Hematopoietic multipotent progenitor cell treated with erythropoietin and hydrocortisone succinate and interleukin-3 and kit ligand, for 15 days (in vitro differentiated cells): ENCODE results near the gene ZNF648.
A peak's percentile ranks its signal among the peaks of the same experiment; 100 is the strongest.
"Not testable (repeated sequence)": the region's sequence is repeated elsewhere in the genome, so short reads cannot be mapped to it uniquely, and the experiment has no call there.

Experiments used
- DNase-seq: peaks from one replicate; pipeline ENCODE4 v3.0.0-alpha.2; 2015; ENCODE audit warnings: low spot score

ZNF648 gene

GRCh38 chr1:182071924-182072323, 10.4 kb upstream of the ZNF648 start:
- no peak for DNase-seq

GRCh38 chr1:182069028-182069466, 7.5 kb upstream of the ZNF648 start:
- DNase-seq: peak; percentile 39

- no peak for DNase-seq
These were observed 5.4 kb upstream of the ZNF648 start for GRCh38 chr1:182066934-182067333.

DNA sequence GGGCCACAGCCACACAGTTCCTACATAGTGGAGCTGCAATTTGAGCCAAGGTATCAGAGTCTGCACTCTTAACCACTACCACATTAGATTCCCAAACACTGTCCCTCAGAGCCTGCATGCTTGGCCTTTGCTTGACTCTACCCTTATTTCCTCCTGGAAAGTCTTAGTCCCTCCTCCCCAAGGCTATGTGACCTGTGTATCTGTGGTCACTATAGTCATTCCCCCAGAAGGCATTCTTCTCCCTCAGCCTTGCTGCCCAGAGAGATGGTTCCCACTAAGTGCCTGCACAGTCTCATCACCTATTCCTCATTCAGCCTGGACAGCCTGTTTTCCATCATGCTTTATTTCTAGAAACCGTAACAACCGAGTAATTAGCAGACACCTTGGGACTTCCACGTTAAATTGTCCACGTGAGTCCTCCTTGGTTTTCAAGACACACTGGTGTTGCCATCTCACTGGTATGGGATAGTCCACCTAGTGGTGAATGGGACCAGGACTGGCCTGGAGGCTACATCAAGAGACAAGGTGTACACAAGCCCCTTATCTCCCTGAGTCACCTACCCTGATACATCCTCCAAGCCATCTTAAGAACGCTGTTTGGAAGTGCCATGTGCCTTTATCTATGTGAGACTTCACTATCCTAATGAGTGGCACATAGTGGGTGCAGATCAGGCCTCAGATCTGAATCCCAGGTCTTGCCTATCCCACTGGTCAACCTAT, 3.8 kb upstream of the ZNF648 start:
- DNase-seq: no peak

- DNase-seq: no peak
These were observed 3.1 kb upstream of the ZNF648 start for GRCh38 chr1:182064611-182065010.

DNA sequence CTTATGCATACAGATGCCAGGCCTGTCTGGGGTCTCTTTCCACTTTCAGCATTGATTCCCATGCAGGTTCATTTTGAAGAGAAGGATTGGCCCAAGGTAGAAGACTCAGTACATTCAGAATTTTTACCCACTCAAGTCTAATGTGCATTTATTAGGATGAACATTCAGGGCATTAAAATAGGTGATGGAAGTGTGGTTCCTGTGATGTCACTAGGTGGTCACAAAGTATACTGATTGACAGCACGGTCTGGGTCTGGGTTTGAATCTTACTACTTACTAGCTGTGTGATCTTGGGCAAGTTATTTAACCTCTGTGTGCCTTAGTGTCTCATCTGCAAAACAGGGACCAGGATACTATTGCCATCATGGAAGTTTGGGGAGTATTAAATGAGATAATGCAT, 711 bp upstream of the ZNF648 start:
- DNase-seq: no peak

- DNase-seq: no peak
These were observed 635 bp downstream of the ZNF648 start for GRCh38 chr1:182060877-182061276.

DNA sequence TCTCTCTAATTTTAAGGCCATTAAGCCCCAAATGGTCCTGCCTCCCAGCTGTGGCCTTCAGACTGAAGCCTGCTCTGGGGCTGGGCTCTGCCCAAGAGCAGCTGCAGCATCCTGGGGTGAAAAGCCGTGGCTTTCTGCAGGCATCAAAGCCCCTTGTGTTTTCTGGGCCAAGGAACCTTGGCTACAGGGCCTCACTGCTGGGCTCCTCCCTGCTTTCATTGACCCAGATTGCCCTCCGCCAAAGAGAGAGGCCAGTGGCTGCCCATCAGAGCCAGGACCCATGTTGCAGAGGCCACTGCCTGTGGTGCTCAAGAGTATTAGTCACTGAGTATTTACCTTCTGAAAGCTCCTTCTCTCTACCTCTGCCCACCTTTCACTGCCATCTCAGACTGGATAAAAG, 1.6 kb downstream of the ZNF648 start:
- no peak for DNase-seq

DNA sequence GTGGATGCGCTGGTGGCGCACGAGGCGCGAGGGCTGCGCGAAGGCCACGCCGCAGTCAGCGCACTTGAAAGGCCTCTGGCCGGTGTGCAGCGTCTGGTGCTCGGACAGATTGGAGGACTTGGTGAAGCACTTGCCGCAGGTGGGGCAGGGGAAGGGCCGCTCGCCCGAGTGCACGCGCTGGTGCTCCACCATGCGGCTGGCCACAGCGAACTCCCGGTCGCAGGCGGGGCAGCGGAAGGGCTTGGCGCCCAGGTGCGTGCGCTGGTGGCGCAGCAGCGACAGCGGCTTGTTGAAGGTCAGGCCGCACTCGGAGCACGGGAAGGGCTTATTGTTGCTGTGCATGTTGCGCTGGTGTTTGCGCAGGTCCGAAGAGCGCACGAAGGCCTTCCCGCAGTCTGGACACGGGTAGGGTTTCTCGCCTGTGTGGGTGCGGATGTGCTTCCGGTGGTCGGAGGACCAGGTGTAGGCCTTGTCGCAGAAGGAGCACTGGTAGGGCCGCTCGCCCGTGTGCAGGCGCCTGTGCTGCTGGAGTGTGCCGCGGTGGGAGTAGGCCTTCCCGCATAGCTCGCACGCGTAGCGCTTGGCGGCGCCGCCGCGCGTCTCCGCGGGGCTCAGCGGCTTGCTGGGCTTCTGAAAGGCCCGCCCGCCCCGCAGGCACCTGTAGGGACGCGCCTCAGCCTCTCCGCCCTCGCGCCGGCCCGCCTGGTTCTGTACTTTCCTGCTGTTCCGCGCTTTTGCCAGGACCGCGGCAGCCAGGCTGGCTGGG, 4.7 kb downstream of the ZNF648 start:
- no peak for DNase-seq

GRCh38 chr1:182054698-182055326, 6.7 kb downstream of the ZNF648 start:
- peak; percentile 45 for DNase-seq

DNA sequence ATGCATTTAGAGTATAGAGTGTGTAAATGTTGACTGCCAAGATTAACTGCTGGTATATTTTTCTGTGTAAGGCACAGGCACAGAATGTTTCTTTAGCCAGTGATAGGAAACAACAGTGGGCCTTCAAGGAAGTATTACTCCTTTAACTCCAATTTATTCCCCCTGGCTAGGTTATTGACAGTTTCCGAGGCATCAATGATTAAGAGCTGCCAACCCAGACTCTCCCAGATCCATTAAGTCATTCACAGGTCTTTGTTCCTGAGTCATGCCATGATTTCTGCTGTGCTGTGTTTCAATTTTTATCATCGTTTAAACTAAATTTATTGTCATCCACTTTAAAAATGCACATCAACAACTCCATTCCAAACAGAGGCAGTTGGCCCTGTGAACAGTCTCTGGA, 9.2 kb downstream of the ZNF648 start:
- no peak for DNase-seq

DNA sequence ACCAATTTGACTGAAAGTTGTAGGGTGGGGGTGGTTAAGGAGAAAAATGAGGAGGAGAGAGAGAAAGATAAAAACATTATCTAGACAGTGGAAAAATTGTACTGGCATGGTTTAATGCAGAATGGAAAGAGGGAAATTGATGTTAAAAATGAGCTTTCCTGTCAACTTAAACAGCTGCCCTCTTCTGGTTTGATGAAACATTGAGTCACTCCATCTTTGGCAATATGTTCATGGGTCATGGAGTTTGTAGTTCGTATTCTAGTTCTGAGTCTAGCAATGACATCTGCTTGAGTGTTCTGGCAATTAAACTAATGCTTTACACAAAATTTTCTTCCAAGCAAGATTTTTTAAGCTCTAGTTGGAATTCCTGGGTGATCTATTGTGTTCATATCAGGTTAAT, 9.6 kb downstream of the ZNF648 start:
- no peak for DNase-seq

GRCh38 chr1:182050481-182051448, 10.7 kb downstream of the ZNF648 start:
- no peak for DNase-seq

GRCh38 chr1:182048562-182048961, 12.9 kb downstream of the ZNF648 start:
- DNase-seq: no peak

DNA sequence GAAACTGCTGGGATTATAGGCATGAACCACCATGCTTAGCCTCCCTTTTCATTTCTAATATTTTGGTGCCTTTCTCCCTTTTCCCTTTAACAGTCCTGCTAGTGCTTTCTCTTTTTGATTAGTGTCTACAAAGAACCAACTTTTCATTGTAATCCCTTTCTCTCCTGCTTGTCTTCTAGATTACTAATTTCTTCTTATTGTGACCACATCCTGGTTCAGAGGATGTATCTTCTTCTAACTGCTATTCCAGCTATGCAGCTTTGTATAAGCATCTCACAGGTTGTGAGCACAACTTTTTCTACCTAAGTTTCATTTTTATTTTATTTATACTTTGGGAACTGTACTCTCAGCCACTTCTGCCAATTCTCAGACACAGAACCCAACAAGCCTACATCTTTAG, 14.7 kb downstream of the ZNF648 start:
- DNase-seq: no peak

DNA sequence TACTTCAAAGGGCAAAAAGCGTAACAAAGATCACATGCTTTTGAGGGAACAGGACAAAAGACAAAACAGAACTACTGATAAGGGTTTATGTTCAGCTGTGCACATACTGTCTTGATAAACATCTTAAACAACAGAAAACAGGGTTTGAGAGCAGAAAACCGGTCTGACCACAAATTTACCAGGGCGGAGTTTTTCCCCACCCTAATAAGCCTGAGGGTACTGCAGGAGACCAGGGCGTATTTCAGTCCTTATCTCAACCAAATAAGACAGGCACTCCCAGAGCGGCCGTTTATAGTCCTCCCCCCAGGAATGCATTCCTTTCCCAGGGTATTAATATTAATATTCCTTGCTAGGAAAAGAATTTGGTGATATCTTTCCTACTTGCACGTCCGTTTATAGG, 16.0 kb downstream of the ZNF648 start:
- DNase-seq: not testable (repeated sequence)

DNA sequence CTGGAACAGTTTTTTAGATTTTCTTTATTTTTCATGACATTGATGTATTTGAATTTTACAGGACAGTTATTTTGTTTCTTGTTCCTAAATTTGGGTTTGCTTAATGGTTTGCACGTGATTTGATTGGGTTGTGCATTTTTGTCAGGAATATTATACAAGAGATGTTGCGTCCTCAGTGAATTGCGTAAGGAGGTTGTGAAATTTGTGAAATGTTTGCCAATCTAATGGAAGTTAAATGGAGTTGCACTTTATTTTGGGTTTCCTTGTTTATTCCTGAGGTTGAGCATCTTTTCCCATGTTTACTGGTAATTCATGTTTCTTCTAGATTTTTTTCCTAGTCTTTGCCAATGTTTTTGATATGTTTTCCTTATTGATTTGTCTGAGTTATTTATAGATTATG, 19.9 kb downstream of the ZNF648 start:
- DNase-seq: no peak

DNA sequence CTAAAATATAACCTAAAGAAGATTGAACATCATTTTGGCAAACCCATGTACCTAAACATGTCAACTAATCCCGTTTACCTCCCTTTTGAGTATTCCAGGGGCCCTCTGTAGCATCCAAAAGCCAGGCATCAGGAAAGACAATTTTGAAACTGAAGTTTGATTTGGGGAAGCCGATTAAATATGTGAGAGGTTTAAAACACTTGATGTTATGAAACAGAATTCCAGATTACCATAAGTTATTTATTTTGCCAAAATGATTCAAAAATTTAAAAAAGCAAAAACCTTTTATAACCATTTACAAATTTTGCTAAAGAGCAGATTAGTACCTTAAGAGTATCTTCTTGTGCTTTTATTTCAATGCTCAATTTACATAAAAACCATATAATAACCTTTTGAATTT, 23.3 kb downstream of the ZNF648 start:
- DNase-seq: no peak

- DNase-seq: no peak
These were observed 26.3 kb downstream of the ZNF648 start for GRCh38 chr1:182035097-182035770.

- no peak for DNase-seq
These were observed 29.3 kb downstream of the ZNF648 start for GRCh38 chr1:182032251-182032650.
